K562 (cell line): ENCODE measurements around the gene ROBO3. TPM values are rescaled to one million over a fixed set of nuclear protein-coding genes. Genes with fewer than 3 reads are reported as not detected.

ENCODE experiments used
- CBX5 ChIP-seq: IDR thresholded peaks from 2 replicates; pipeline ENCODE4 v1.6.1; 2014; ENCODE audit warnings: low read depth, borderline replicate concordance
- CCNT2 ChIP-seq: IDR thresholded peaks from 2 replicates; pipeline ENCODE4 v1.6.1; 2011; ENCODE audit warnings: borderline replicate concordance, low read depth, mild to moderate bottlenecking, moderate library complexity, mixed read lengths, low read length; ENCODE audit not compliant: insufficient read length; ENCODE audit errors: extremely low read depth
- CTCFL ChIP-seq: IDR thresholded peaks from 2 replicates; pipeline ENCODE4 v1.6.1; 2011; ENCODE audit warnings: borderline replicate concordance, low read depth, mild to moderate bottlenecking, moderate library complexity, low read length; ENCODE audit not compliant: insufficient read depth, poor library complexity, severe bottlenecking
- EHMT2 ChIP-seq: fragments of 450-650 bp; IDR thresholded peaks from 2 replicates; pipeline ENCODE4 v1.6.1; 2018; ENCODE audit warnings: antibody characterized with exemption
- GABPA ChIP-seq: fragments of 200-800 bp; sonication (Bioruptor generic); conservative IDR thresholded peaks from 2 replicates; pipeline ENCODE4 v1.6.1; 2016; ENCODE audit warnings: low read depth, missing genetic modification characterization, missing compliant biosample characterization
- HNRNPL ChIP-seq: fragments of 200-400 bp; formaldehyde crosslinking; IDR thresholded peaks from 2 replicates; pipeline ENCODE4 v1.6.1; 2017; ENCODE audit warnings: low read depth, mild to moderate bottlenecking, low read length
- L3MBTL2 ChIP-seq: fragments of 450-650 bp; IDR thresholded peaks from 2 replicates; pipeline ENCODE4 v1.6.1; 2016; ENCODE audit warnings: mild to moderate bottlenecking, moderate library complexity
- RERE ChIP-seq: sonication (generic); formaldehyde crosslinking; IDR thresholded peaks from 2 replicates; pipeline ENCODE4 v1.8.0; 2023; ENCODE audit warnings: missing genetic modification reagents, mild to moderate bottlenecking, borderline replicate concordance
- SAFB ChIP-seq: fragments of 200-400 bp; formaldehyde crosslinking; IDR thresholded peaks from 2 replicates; pipeline ENCODE4 v1.6.1; 2017; ENCODE audit warnings: low read depth, low read length, borderline replicate concordance
- SMAD4 ChIP-seq: fragments of 250-450 bp; sonication (Bioruptor Pico); conservative IDR thresholded peaks from 2 replicates; pipeline ENCODE4 v1.8.0; 2021; ENCODE audit warnings: inconsistent platforms, mild to moderate bottlenecking, moderate library complexity
- SMARCA4 ChIP-seq: fragments of 450-650 bp; IDR thresholded peaks from 2 replicates; pipeline ENCODE4 v1.6.1; 2016
- TAF9B ChIP-seq: fragments of 450-650 bp; IDR thresholded peaks from 2 replicates; pipeline ENCODE4 v1.6.1; 2018; ENCODE audit warnings: mild to moderate bottlenecking; ENCODE audit not compliant: partially characterized antibody
- VEZF1 ChIP-seq: fragments of 200-800 bp; sonication (Bioruptor generic); IDR thresholded peaks from 2 replicates; pipeline ENCODE4 v1.6.1; 2017; ENCODE audit warnings: missing genetic modification characterization, missing compliant biosample characterization
- YY1 ChIP-seq, 3 experiments: IDR thresholded peaks; 2 replicates each; pipeline ENCODE4 v1.6.1; 2011; ENCODE audit warnings: low read length in 2 of 3, mild to moderate bottlenecking in 2 of 3, moderate library complexity in 2 of 3, borderline replicate concordance in 1 of 3, control low read depth in 1 of 3, low read depth in 1 of 3; ENCODE audit not compliant: insufficient read depth in 3 of 3, insufficient replicate concordance in 2 of 3, control insufficient read depth in 1 of 3, insufficient read length in 1 of 3; ENCODE audit errors: extremely low read depth in 1 of 3
- ZBTB8A ChIP-seq: fragments of 450-650 bp; IDR thresholded peaks from 2 replicates; pipeline ENCODE4 v1.6.1; 2018; ENCODE audit warnings: mild to moderate bottlenecking, moderate library complexity; ENCODE audit not compliant: partially characterized antibody
- ZFP36 ChIP-seq: fragments of 150-350 bp; IDR thresholded peaks from 2 replicates; pipeline ENCODE4 v1.6.1; 2018; ENCODE audit warnings: low read length, low read depth; ENCODE audit not compliant: partially characterized antibody
- polyA plus RNA-seq, 8 experiments: library from polyadenylated mRNA; depleted of rRNA in 4 of 8; stranded (reverse) in 5 of 8; unstranded in 3 of 8; fragments of >200 nt; fragmentation: Nextera tagmentation in 2 of 8; fragmentation: Illumina TruSeq in 1 of 8; extraction: Ambion mirVana in 2 of 8; extraction: Trizol in 1 of 8; gene quantifications; 2 replicates each; pipeline versions ENCODE4 v1.2.1 to v1.2.3, GENCODE V29; 2011 to 2014; ENCODE audit warnings: inconsistent platforms in 1 of 8, missing spikeins in 1 of 8
- total RNA-seq, 7 experiments: library from RNA; depleted of rRNA in 6 of 7; stranded (reverse); fragments of >200 nt in 6 of 7; fragmentation: Illumina TruSeq in 2 of 7; extraction: Trizol in 2 of 7; gene quantifications; 2 replicates each; pipeline versions ENCODE4 v1.2.1 to v1.2.3, GENCODE V29; 2011 to 2021; ENCODE audit warnings: low replicate concordance in 1 of 7

Gene ROBO3
- total and polyA plus RNA-seq, 9 of the 15 experiments (the other 6 are each of a cell fraction or from before 2014, with no cell fraction given) = 0.29 to 1.4 (median 0.97) TPM; not detected in 2

DNA sequence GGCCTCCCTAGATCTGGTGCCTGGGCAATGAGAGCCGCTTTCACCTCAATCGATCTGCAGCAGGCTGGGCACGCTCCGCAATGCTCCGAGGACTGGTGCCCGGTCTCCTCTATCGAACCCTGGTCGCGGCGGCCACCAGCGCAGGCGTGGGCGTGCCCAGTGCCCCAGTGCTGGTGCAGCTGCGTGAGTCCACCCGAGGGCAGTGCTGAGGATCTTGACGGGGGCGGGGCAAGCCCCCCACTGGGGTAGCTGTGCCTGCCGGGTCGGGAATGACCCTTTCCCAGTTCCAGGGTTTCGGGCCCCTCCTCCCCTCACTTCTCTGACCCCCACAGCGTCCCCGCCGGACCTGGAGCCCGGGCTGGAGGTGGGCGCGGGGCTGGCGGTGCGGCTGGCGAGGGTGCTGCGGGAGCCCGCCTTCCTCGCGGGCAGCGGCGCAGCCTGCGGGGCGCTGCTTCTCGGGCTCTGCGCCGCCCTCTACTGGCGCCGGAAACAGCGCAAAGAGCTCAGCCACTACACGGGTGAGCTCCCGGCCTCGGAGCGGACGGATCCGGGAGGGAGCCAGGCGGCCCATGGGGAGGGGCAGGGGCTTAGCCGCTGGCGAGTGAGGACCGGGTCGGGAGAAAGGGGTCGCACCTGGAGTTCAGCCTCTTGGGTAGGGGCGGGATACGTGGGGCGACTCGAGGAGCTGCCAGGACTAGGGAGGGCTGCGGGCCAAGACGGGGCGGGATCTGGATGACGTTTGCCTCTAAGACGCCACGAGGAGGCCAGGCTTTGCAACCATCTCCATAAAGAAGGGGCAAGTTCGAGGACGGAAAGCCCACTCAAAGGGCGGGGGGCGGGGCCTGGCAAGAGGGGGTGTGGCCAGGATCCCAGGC lies 10.9 kb downstream of the ROBO3 start (continued):
- TF ChIP-seq HNRNPL (peak; percentile 91), CBX5 (0 out of 2 replicates have a peak, but pooled peaks have one; percentile 9), SMAD4 (CRISPR knock-in tag) (no peak; the same call in 1 of the 2 replicates), SAFB (0 out of 2 replicates have a peak, but pooled peaks have one; percentile 63), L3MBTL2 (peak; percentile 78), CTCFL (peak; percentile 88), CCNT2 (peak; percentile 47), VEZF1 (peak; percentile 82), SMARCA4 (peak; percentile 42; the same call in 1 of the 2 replicates), GABPA (tag) (peak; percentile 84), YY1 (IDR thresholded peaks at IDR 0.05; ENCODE audit: borderline replicate concordance in 1 of 3, control insufficient read depth in 1 of 3, extremely low read depth in 1 of 3, insufficient read depth in 3 of 3, insufficient read length in 1 of 3, insufficient replicate concordance in 2 of 3, low read depth in 1 of 3, low read length in 2 of 3) (peak in 2 of 3 experiments; percentile 23 to 41), ZFP36 (no peak), TAF9B (no peak), RERE (CRISPR knock-in tag) (no peak), ZBTB8A (no peak), EHMT2 (0 out of 2 replicates have a peak, but pooled peaks have one; percentile 24)
